H1 (cell line): ENCODE data around the gene LLGL2. TPM values are rescaled to one million over a fixed set of nuclear protein-coding genes. Genes with fewer than 3 reads are reported as not detected.

ENCODE experiments used
- CTCF ChIA-PET: fragments of 300-600 bp; sonication (Branson Sonifier 250); formaldehyde crosslinking; loops from one replicate; lab custom pipeline; 2021; ENCODE audit not compliant: partially characterized antibody; lab: Charles Lee
- POLR2A ChIA-PET: fragments of 300-600 bp; sonication (Branson Sonifier 250); formaldehyde crosslinking; loops from one replicate; lab custom pipeline; 2021; ENCODE audit warnings: inconsistent platforms; ENCODE audit not compliant: partially characterized antibody; lab: Charles Lee
- DNase-seq, 2 experiments: peaks; one replicate each; pipeline versions ENCODE4 v3.0.0 to v3.0.0-alpha.2; 2010 to 2022; ENCODE audit warnings: low spot score in 2 of 2, low read depth in 1 of 2, mixed read lengths in 1 of 2
- FAIRE-seq: peaks from 2 replicates; lab custom pipeline; 2011; peaks lifted over from hg19 to GRCh38; lab: Jason Lieb, UNC
- H2AFZ ChIP-seq: 2 replicates; pipeline ENCODE4 v1.8.1; 2012; ENCODE audit warnings: low read length, inconsistent platforms
- H2AK5ac ChIP-seq: 2 replicates; pipeline ENCODE4 v1.6.1; 2013; ENCODE audit warnings: low read depth, low read length
- H2BK120ac ChIP-seq: replicated peaks from 2 replicates; pipeline ENCODE3; 2013; ENCODE audit warnings: low read depth, low read length, inconsistent platforms
- H2BK12ac ChIP-seq: 2 replicates; pipeline ENCODE4 v1.6.1; 2013; ENCODE audit warnings: low read depth, low read length
- H2BK15ac ChIP-seq: 2 replicates; pipeline ENCODE4 v1.6.1; 2013; ENCODE audit warnings: low read length
- H2BK20ac ChIP-seq: 2 replicates; pipeline ENCODE4 v1.6.1; 2013; ENCODE audit warnings: low read length
- H2BK5ac ChIP-seq: 2 replicates; pipeline ENCODE4 v1.6.1; 2013; ENCODE audit warnings: low read depth, low read length
- H3K14ac ChIP-seq: 2 replicates; pipeline ENCODE4 v1.6.1; 2013; ENCODE audit warnings: inconsistent platforms; ENCODE audit not compliant: insufficient read length
- H3K18ac ChIP-seq: 2 replicates; pipeline ENCODE4 v1.6.1; 2013; ENCODE audit warnings: low read length; ENCODE audit errors: extremely low read depth
- H3K23ac ChIP-seq: 2 replicates; pipeline ENCODE4 v1.6.1; 2013; ENCODE audit warnings: inconsistent platforms; ENCODE audit not compliant: insufficient read length
- H3K23me2 ChIP-seq: 2 replicates; pipeline ENCODE4 v1.6.1; 2013; ENCODE audit warnings: low read depth, low read length
- H3K27ac ChIP-seq: 2 replicates; pipeline ENCODE4 v1.6.1; 2011; ENCODE audit warnings: low read depth, low read length, inconsistent platforms
- H3K27me3 ChIP-seq, 4 experiments: replicated peaks in 1 of 4; 1 replicate in 1 of 4; 2 replicates in 3 of 4; pipeline versions ENCODE4 v1.6.1 to v1.8.1; 2011 to 2013; ENCODE audit warnings: low read length in 3 of 4, mild to moderate bottlenecking in 3 of 4, inconsistent platforms in 2 of 4, mixed read lengths in 2 of 4, moderate library complexity in 1 of 4; ENCODE audit not compliant: control insufficient read depth in 3 of 4, insufficient read depth in 3 of 4; ENCODE audit errors: extremely low read depth in 1 of 4
- H3K36me3 ChIP-seq, 4 experiments: 2 replicates each; pipeline versions ENCODE4 v1.6.1 to v1.8.1; 2011 to 2013; ENCODE audit warnings: mild to moderate bottlenecking in 4 of 4, low read length in 3 of 4, moderate library complexity in 2 of 4, control low read depth in 1 of 4, inconsistent platforms in 1 of 4; ENCODE audit not compliant: insufficient read depth in 4 of 4, control insufficient read depth in 2 of 4
- H3K4ac ChIP-seq: replicated peaks from 2 replicates; pipeline ENCODE3; 2013; ENCODE audit warnings: low read length, low read depth, mixed read lengths, inconsistent platforms; ENCODE audit not compliant: insufficient read length
- H3K4me1 ChIP-seq, 4 experiments: replicated peaks in 1 of 4; 1 replicate in 1 of 4; 2 replicates in 3 of 4; pipeline versions ENCODE4 v1.6.1 to v1.8.1; 2011 to 2013; ENCODE audit warnings: low read length in 3 of 4, inconsistent platforms in 2 of 4, mixed read lengths in 1 of 4; ENCODE audit not compliant: insufficient read depth in 4 of 4, control insufficient read depth in 3 of 4
- H3K4me2 ChIP-seq, 2 experiments: 2 replicates each; pipeline versions ENCODE4 v1.6.1 to v1.8.1; 2011 to 2013; ENCODE audit warnings: low read depth in 2 of 2, low read length in 2 of 2, control low read depth in 1 of 2, inconsistent platforms in 1 of 2, mild to moderate bottlenecking in 1 of 2; ENCODE audit not compliant: insufficient read depth in 1 of 2
- H3K4me3 ChIP-seq, 4 experiments: fragments of 200-600, 300-600 bp in 1 of 4; sonication (generic), shearing (Covaris generic), sonication (Bioruptor Twin) in 1 of 4; 2 replicates each; pipeline versions ENCODE4 v1.5.1 to v1.8.1; 2011 to 2016; ENCODE audit warnings: low read length in 4 of 4, low read depth in 3 of 4, control low read depth in 2 of 4, inconsistent platforms in 2 of 4, mild to moderate bottlenecking in 2 of 4, mixed read lengths in 1 of 4, moderate library complexity in 1 of 4; ENCODE audit not compliant: insufficient read depth in 2 of 4; ENCODE audit errors: extremely low read depth in 1 of 4
- H3K56ac ChIP-seq: replicated peaks from 2 replicates; pipeline ENCODE3; 2013; ENCODE audit warnings: low read depth, mild to moderate bottlenecking, mixed read lengths, low read length, inconsistent platforms; ENCODE audit not compliant: insufficient read length
- H3K79me1 ChIP-seq: 2 replicates; pipeline ENCODE4 v1.6.1; 2013; ENCODE audit warnings: low read depth, low read length, control low read depth
- H3K79me2 ChIP-seq, 2 experiments: 2 replicates each; pipeline versions ENCODE4 v1.6.1 to v1.8.1; 2012 to 2013; ENCODE audit warnings: low read length in 2 of 2, mild to moderate bottlenecking in 2 of 2, inconsistent platforms in 1 of 2; ENCODE audit not compliant: insufficient read depth in 2 of 2, control insufficient read depth in 1 of 2
- H3K9ac ChIP-seq, 4 experiments: replicated peaks in 1 of 4; 1 replicate in 1 of 4; 2 replicates in 3 of 4; pipeline versions ENCODE4 v1.6.1 to v1.8.1; 2011 to 2013; ENCODE audit warnings: low read depth in 3 of 4, low read length in 3 of 4, control low read depth in 2 of 4, mild to moderate bottlenecking in 2 of 4, moderate library complexity in 2 of 4, inconsistent platforms in 1 of 4; ENCODE audit errors: extremely low read depth in 1 of 4
- H3K9me3 ChIP-seq, 2 experiments: 2 replicates each; pipeline versions ENCODE4 v1.6.1 to v1.8.1; 2012 to 2013; ENCODE audit warnings: mild to moderate bottlenecking in 2 of 2, moderate library complexity in 2 of 2, control low read depth in 1 of 2, inconsistent platforms in 1 of 2, low read depth in 1 of 2, low read length in 1 of 2, mixed read lengths in 1 of 2; ENCODE audit not compliant: insufficient read depth in 2 of 2
- H4K20me1 ChIP-seq, 2 experiments: replicated peaks in 1 of 2; 2 replicates each; pipeline versions ENCODE3 to v1.8.1; 2011 to 2013; ENCODE audit warnings: inconsistent platforms in 2 of 2, low read length in 2 of 2, mild to moderate bottlenecking in 1 of 2; ENCODE audit not compliant: insufficient read depth in 2 of 2, control insufficient read depth in 1 of 2
- H4K5ac ChIP-seq: 2 replicates; pipeline ENCODE4 v1.6.1; 2013; ENCODE audit warnings: low read length, low read depth, mixed read lengths, inconsistent platforms; ENCODE audit not compliant: insufficient read length
- H4K8ac ChIP-seq: 2 replicates; pipeline ENCODE4 v1.8.0; 2013; ENCODE audit warnings: mild to moderate bottlenecking, moderate library complexity, low read length, inconsistent platforms; ENCODE audit not compliant: insufficient read depth; ENCODE audit errors: extremely low read depth
- H4K91ac ChIP-seq: replicated peaks from 2 replicates; pipeline ENCODE3; 2013; ENCODE audit warnings: low read length, mixed read lengths, inconsistent platforms; ENCODE audit not compliant: insufficient read length
- BACH1 ChIP-seq: IDR thresholded peaks from 2 replicates; pipeline ENCODE4 v1.6.1; 2012; ENCODE audit warnings: low read length, improper control_type of control experiment
- BRCA1 ChIP-seq: IDR thresholded peaks from 2 replicates; pipeline ENCODE4 v1.6.1; 2012; ENCODE audit warnings: low read depth, low read length, improper control_type of control experiment
- CBX5 ChIP-seq: fragments of 300-800, 300-1000 bp; sonication (generic); IDR thresholded peaks from 2 replicates; pipeline ENCODE4 v1.7.1; 2016; ENCODE audit warnings: antibody characterized with exemption, low read length, low read depth
- CEBPB ChIP-seq: IDR thresholded peaks from 2 replicates; pipeline ENCODE4 v1.6.1; 2012; ENCODE audit warnings: low read depth, low read length
- CTBP2 ChIP-seq: IDR thresholded peaks from 2 replicates; pipeline ENCODE4 v1.7.0; 2011; ENCODE audit warnings: borderline replicate concordance, mild to moderate bottlenecking, moderate library complexity, mixed read lengths, low read length; ENCODE audit not compliant: insufficient read depth, insufficient read length
- EGR1 ChIP-seq: IDR thresholded peaks from 2 replicates; pipeline ENCODE4 v1.6.1; 2011; ENCODE audit warnings: low read depth, low read length, borderline replicate concordance
- JUN ChIP-seq: IDR thresholded peaks from 2 replicates; pipeline ENCODE4 v1.6.1; 2011; ENCODE audit warnings: low read depth, mild to moderate bottlenecking, improper control_type of control experiment, low read length
- KDM1A ChIP-seq: fragments of 200-600, 300-600 bp; sonication (generic); IDR thresholded peaks from 2 replicates; pipeline ENCODE4 v1.7.1; 2016; ENCODE audit warnings: mild to moderate bottlenecking, low read length, borderline replicate concordance
- POLR2AphosphoS5 ChIP-seq: IDR thresholded peaks from 2 replicates; pipeline ENCODE4 v1.6.1; 2011; ENCODE audit warnings: low read depth, low read length
- SIN3A ChIP-seq, 2 experiments: IDR thresholded peaks in 1 of 2; conservative IDR thresholded peaks in 1 of 2; 2 replicates each; pipeline ENCODE4 v1.6.1; 2011 to 2012; ENCODE audit warnings: low read length in 2 of 2, improper control_type of control experiment in 1 of 2, low read depth in 1 of 2, mild to moderate bottlenecking in 1 of 2
- SIRT6 ChIP-seq: IDR thresholded peaks from one replicate; pipeline ENCODE4 v1.7.1; 2012; ENCODE audit warnings: low read length, inconsistent platforms
- TAF1 ChIP-seq: IDR thresholded peaks from 2 replicates; pipeline ENCODE4 v1.6.1; 2011; ENCODE audit warnings: mild to moderate bottlenecking, low read depth, low read length
- TAF7 ChIP-seq: optimal IDR thresholded peaks from 2 replicates; pipeline ENCODE3; 2011; ENCODE audit warnings: low read depth, mild to moderate bottlenecking, inconsistent platforms, low read length, moderate library complexity, borderline replicate concordance
- USF2 ChIP-seq: IDR thresholded peaks from 2 replicates; pipeline ENCODE4 v1.6.1; 2011; ENCODE audit warnings: low read length, improper control_type of control experiment
- WGBS, 2 experiments: shearing (Covaris generic) in 1 of 2; methylation state at CpG; one replicate each; pipeline versions ENCODE4 v1.1.6 to v1.1.7; 2013 to 2015; ENCODE audit warnings: low lambda C conversion rate in 2 of 2, mixed read lengths in 2 of 2, inconsistent platforms in 1 of 2, low coverage in 1 of 2, missing lambda C conversion rate in 1 of 2; ENCODE audit not compliant: insufficient replicate concordance in 2 of 2, insufficient coverage in 1 of 2, insufficient read length in 1 of 2; ENCODE audit errors: extremely low coverage in 1 of 2, missing lambda C conversion rate in 1 of 2; 5-methylcytosine and 5-hydroxymethylcytosine counted together
- polyA plus RNA-seq, 7 experiments: library from polyadenylated mRNA; depleted of rRNA in 3 of 7; stranded (reverse) in 5 of 7; unstranded in 2 of 7; fragments of >200 nt in 5 of 7; fragments of 200-250 nt in 2 of 7; gene quantifications; 1 replicate in 5 of 7; 2 replicates in 1 of 7; 4 replicates in 1 of 7; pipeline versions ENCODE4 v1.2.1 to v1.2.3, GENCODE V29; 2011 to 2013; ENCODE audit warnings: missing spikeins in 2 of 7, mixed read lengths in 2 of 7
- total RNA-seq: library from RNA; stranded (reverse); fragmentation: NEBNext Ultra II Directional; extraction: Animal tissue kit (Norgen Biotek cat#: 25700); gene quantifications from 2 replicates; pipeline ENCODE4 v1.2.1, GENCODE V29; 2021

The LLGL2 gene
- total and polyA plus RNA-seq, 2 of the 8 experiments (the other 6 are each of a cell fraction or from before 2014, with no cell fraction given), result 64.5 to 77.1 TPM

DNA sequence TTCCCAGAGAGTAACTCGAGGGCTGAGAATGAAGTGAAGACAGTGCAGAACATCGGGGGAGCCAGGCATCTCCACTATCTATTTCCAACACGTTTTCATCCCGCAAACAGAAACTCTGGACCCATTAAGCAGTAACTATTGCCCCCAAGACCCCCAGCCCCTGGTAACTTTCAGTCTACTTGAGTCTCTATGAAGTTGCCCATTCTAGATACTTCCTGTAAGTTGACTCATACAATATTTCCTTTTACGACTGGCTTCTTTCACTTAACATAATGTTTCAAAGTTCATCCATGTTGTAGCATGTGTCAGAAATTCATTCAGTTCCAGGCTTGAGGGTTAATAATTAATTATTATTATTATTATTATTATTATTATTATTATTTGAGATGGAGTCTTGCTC lies 81.6 kb downstream of the LLGL2 start:
- Histone ChIP-seq H3K79me2 (no peaks in the 10 kb centered on the region), H3K27ac (no peak overlapping the region), H3K36me3 (no peaks in the 10 kb centered on the region), H3K23me2 (no peaks in the 10 kb centered on the region), H2AFZ (no peak overlapping the region), H3K79me1 (no peaks in the 10 kb centered on the region), H3K4ac (no peak overlapping the region), H4K91ac (no peak overlapping the region), H2AK5ac (no peak overlapping the region), H4K5ac (no peak overlapping the region), H3K4me1 (no peaks in the 10 kb centered on the region; a peak in 1 of 7 replicates), H2BK12ac (no peak overlapping the region), H2BK15ac (no peak overlapping the region), H2BK120ac (no peak overlapping the region), H3K4me2 (no peak overlapping the region), H4K8ac (no peak overlapping the region), H3K27me3 (no peaks in the 10 kb centered on the region), H3K4me3 (no peak overlapping the region), H2BK20ac (no peak overlapping the region), H3K9me3 (no peaks in the 10 kb centered on the region), H3K18ac (no peak overlapping the region), H3K23ac (no peak overlapping the region), H3K56ac (no peak overlapping the region), H2BK5ac (no peak overlapping the region), H3K9ac (no peak overlapping the region), H3K14ac (no peak overlapping the region), H4K20me1 (peaks cover 0 to 2% of the 10 kb centered on the region in 2 experiments)
- ChIA-PET POLR2A (interaction anchor here (1.3 to 1.7 kb wide), 2 partner anchors 11 to 173 kb away, joined by 3 to 4 read pairs; a partner anchor contains a TSS), CTCF (interaction anchor here (2.5 to 59.2 kb wide), 2 partner anchors 7 to 37 kb away, joined by 13 to 2200 read pairs; partner anchors contain the start of genes RECQL5, SAP30BP and SMIM5)
- DNase-seq (no peak), FAIRE-seq (no peak)
- 89% methylated on average over 5 of the region's 5 CpGs; no CpG with 5 or more reads in 1 of the 2 experiments for WGBS, 2 experiments
- TF ChIP-seq KDM1A, result no peak
- no peak for TF ChIP-seq JUN
- TF ChIP-seq TAF1, result no peak
- no peak for TF ChIP-seq EGR1
- no peak for TF ChIP-seq BACH1
- no peak for TF ChIP-seq CBX5
- TF ChIP-seq TAF7, result no peak
- TF ChIP-seq USF2, result no peak
- no peak for TF ChIP-seq POLR2AphosphoS5
- no peak for TF ChIP-seq BRCA1
- TF ChIP-seq SIRT6, result no peak
- TF ChIP-seq CEBPB, result no peak
- TF ChIP-seq SIN3A (conservative IDR thresholded peaks at IDR 0.05 in 1 of 2, IDR thresholded peaks at IDR 0.05 in 1 of 2; ENCODE audit: low read depth in 1 of 2, low read length in 2 of 2), result no peak
- TF ChIP-seq CTBP2, result no peak
